GM12878 (cell line): ENCODE measurements around the gene NCKAP5. TPM values are rescaled to one million over a fixed set of nuclear protein-coding genes. Genes with fewer than 3 reads are reported as not detected.

ENCODE experiments used
- ATAC-seq: fragments of 200-7000 bp; cut with Tn5 transposase; 3 replicates; pipeline ENCODE4 v1.9.1; 2020; ENCODE audit warnings: mild to moderate bottlenecking, moderate library complexity
- BruUV-seq: library from RNA; stranded (reverse); fragments of 400-500 nt; replicated peaks from 2 replicates; lab custom pipeline; 2021; lab: Mats Ljungman, UMichigan
- CTCF ChIA-PET: fragments of 300-600 bp; sonication (Branson Sonifier 250); formaldehyde crosslinking; extraction: SDS; loops from one replicate; lab custom pipeline; 2021; ENCODE audit warnings: inconsistent platforms; lab: Yijun Ruan, JAX
- POLR2A ChIA-PET: fragments of 350-600 bp; formaldehyde crosslinking; extraction: SDS; loops from one replicate; lab custom pipeline; 2021; ENCODE audit warnings: inconsistent platforms; lab: Charles Lee
- RAD21 ChIA-PET: fragments of 300-600 bp; sonication (Branson Sonifier 250); formaldehyde crosslinking; loops from one replicate; lab custom pipeline; 2023; ENCODE audit warnings: antibody characterized with exemption; ENCODE audit not compliant: unreplicated experiment; lab: Charles Lee
- SMC1A ChIA-PET: fragments of 300-600 bp; sonication (Branson Sonifier 250); formaldehyde crosslinking; loops from one replicate; lab custom pipeline; 2023; ENCODE audit not compliant: unreplicated experiment, uncharacterized antibody; lab: Charles Lee
- DNase-seq: peaks from one replicate; pipeline ENCODE4 v3.0.0-alpha.2; 2011; ENCODE audit warnings: low read depth, low spot score
- FAIRE-seq: peaks from 3 replicates; lab custom pipeline; 2011; peaks lifted over from hg19 to GRCh38; lab: Jason Lieb, UNC
- H2AFZ ChIP-seq: 2 replicates; pipeline ENCODE4 v1.6.0; 2011; ENCODE audit warnings: low read depth, low read length, control low read depth; ENCODE audit not compliant: control insufficient read depth
- H3K27ac ChIP-seq: 2 replicates; pipeline ENCODE4 v1.5.1; 2011; ENCODE audit warnings: control low read depth; ENCODE audit not compliant: control insufficient read depth, insufficient read depth
- H3K27me3 ChIP-seq, 2 experiments: replicated peaks in 1 of 2; 2 replicates each; pipeline versions ENCODE4 v1.6.0 to v1.6.1; 2011; ENCODE audit warnings: low read length in 1 of 2; ENCODE audit not compliant: control insufficient read depth in 2 of 2, insufficient read depth in 2 of 2
- H3K36me3 ChIP-seq, 2 experiments: 2 replicates each; pipeline ENCODE4 v1.5.1; 2011; ENCODE audit warnings: low read length in 1 of 2; ENCODE audit not compliant: control insufficient read depth in 2 of 2, insufficient read depth in 2 of 2
- H3K4me1 ChIP-seq: 2 replicates; pipeline ENCODE4 v1.6.1; 2011; ENCODE audit warnings: mild to moderate bottlenecking, low read length, moderate library complexity, mixed read lengths; ENCODE audit not compliant: control insufficient read depth, insufficient read depth
- H3K4me2 ChIP-seq: 2 replicates; pipeline ENCODE4 v1.6.0; 2011; ENCODE audit warnings: control low read depth; ENCODE audit not compliant: control insufficient read depth, insufficient read depth
- H3K4me3 ChIP-seq: fragments of 200-600 bp; sonication (generic); 2 replicates; pipeline ENCODE4 v1.5.1; 2016
- H3K79me2 ChIP-seq: 2 replicates; pipeline ENCODE4 v1.6.0; 2011; ENCODE audit warnings: low read length; ENCODE audit not compliant: control insufficient read depth, insufficient read depth
- H3K9ac ChIP-seq: 2 replicates; pipeline ENCODE4 v1.8.0; 2011; ENCODE audit warnings: low read length, control low read depth, mixed read lengths; ENCODE audit not compliant: control insufficient read depth, insufficient read depth
- H3K9me3 ChIP-seq: replicated peaks from 3 replicates; pipeline ENCODE4 v1.5.1; 2011; ENCODE audit warnings: mild to moderate bottlenecking, low read length; ENCODE audit not compliant: control insufficient read depth, insufficient read depth
- H4K20me1 ChIP-seq: 2 replicates; pipeline ENCODE4 v1.6.0; 2011; ENCODE audit not compliant: control insufficient read depth, insufficient read depth
- CREM ChIP-seq: IDR thresholded peaks from 2 replicates; pipeline ENCODE4 v1.6.1; 2014; ENCODE audit warnings: antibody characterized with exemption, low read depth
- PBX3 ChIP-seq: IDR thresholded peaks from 2 replicates; pipeline ENCODE4 v1.6.1; 2011; ENCODE audit warnings: mild to moderate bottlenecking, low read depth, low read length, moderate library complexity; ENCODE audit not compliant: insufficient replicate concordance
- PRDM15 ChIP-seq: fragments of 450-650 bp; formaldehyde crosslinking; IDR thresholded peaks from 2 replicates; pipeline ENCODE4 v1.4.0; 2020; ENCODE audit warnings: mild to moderate bottlenecking, moderate library complexity
- SREBF2 ChIP-seq: IDR thresholded peaks from 2 replicates; pipeline ENCODE4 v1.6.1; 2012; ENCODE audit warnings: mild to moderate bottlenecking, low read length
- USF2 ChIP-seq: IDR thresholded peaks from 2 replicates; pipeline ENCODE4 v1.6.1; 2011; ENCODE audit warnings: low read depth, low read length, improper control_type of control experiment, borderline replicate concordance
- ZNF384 ChIP-seq: IDR thresholded peaks from 2 replicates; pipeline ENCODE4 v1.6.1; 2012; ENCODE audit warnings: low read depth, mild to moderate bottlenecking, low read length, improper control_type of control experiment, borderline replicate concordance
- whole genome bisulfite sequencing: methylation state at CpG from one replicate; pipeline ENCODE4 v1.1.6; 2016; ENCODE audit warnings: low lambda C conversion rate; ENCODE audit not compliant: insufficient replicate concordance, insufficient coverage; ENCODE audit errors: missing lambda C conversion rate; 5-methylcytosine and 5-hydroxymethylcytosine counted together
- in situ Hi-C: fragments of 300-500 bp; cut with MboI; formaldehyde crosslinking; loops from 9 replicates; pipeline ENCODE4 v1.14.3; 2018; ENCODE audit warnings: mixed read lengths
- intact Hi-C: fragments of 100-400 bp; cut with micrococcal nuclease; formaldehyde crosslinking; loops from one replicate; pipeline ENCODE4 v1.14.2; 2022; ENCODE audit not compliant: unreplicated experiment
- polyA plus RNA-seq, 11 experiments: library from polyadenylated mRNA; depleted of rRNA in 4 of 11; unstranded in 6 of 11; stranded (reverse) in 5 of 11; fragments of >200 nt; fragmentation: Nextera tagmentation in 4 of 11; fragmentation: Illumina TruSeq in 1 of 11; extraction: Ambion mirVana in 4 of 11; extraction: Trizol in 1 of 11; gene quantifications; 1 replicate in 1 of 11; 2 replicates in 10 of 11; pipeline versions ENCODE4 v1.2.1 to v1.2.3, GENCODE V29; 2011 to 2016; ENCODE audit warnings: inconsistent platforms in 2 of 11, missing spikeins in 2 of 11, low read depth in 1 of 11
- total RNA-seq, 4 experiments: library from RNA; depleted of rRNA in 3 of 4; stranded (reverse); fragments of >200 nt in 3 of 4; fragmentation: Illumina TruSeq in 1 of 4; extraction: Trizol in 1 of 4; gene quantifications; 2 replicates each; pipeline versions ENCODE4 v1.2.1 to v1.2.3, GENCODE V29; 2013 to 2021

NCKAP5 gene
- total and polyA plus RNA-seq, 10 of the 15 experiments (the other 5 are each of a cell fraction or from before 2014, with no cell fraction given), result 0.06 to 0.44 (median 0.16) TPM

- TF ChIP-seq PBX3 (no peak), USF2 (no peak), CREM (no peak), SREBF2 (no peak)
- TF ChIP-seq, all 136 proteins: peak for 0
Observed at GRCh38 chr2:133434959-133435668, 133.1 kb downstream of the NCKAP5 start (continued).

- Histone ChIP-seq H4K20me1 (no peaks in the 10 kb centered on the region), H3K4me3 (no peak overlapping the region), H3K27me3 (no peaks in the 10 kb centered on the region), H3K9ac (no peak overlapping the region), H3K4me2 (no peak overlapping the region), H3K79me2 (no peaks in the 10 kb centered on the region), H2AFZ (no peak overlapping the region), H3K4me1 (no peaks in the 10 kb centered on the region), H3K9me3 (no peaks in the 10 kb centered on the region), H3K27ac (no peak overlapping the region), H3K36me3 (no peaks in the 10 kb centered on the region)
- SMC1A ChIA-PET, result interaction anchor here (0.9 kb wide), 1 partner anchor 12 kb away, joined by 3 read pairs; no protein-coding TSS in a partner anchor
- in situ Hi-C loops (no loop called here), intact Hi-C loops (no loop called here)
- 9% methylated on average over 5 of the region's 5 CpGs for WGBS
- FAIRE-seq (no peak), ATAC-seq (no peak), DNase-seq (no peak)
- no TSS peak for BruUV-seq
- CTCF ChIA-PET, result interaction anchor here (0.6 to 1.7 kb wide), 2 partner anchors 13 to 214 kb away, joined by 3 to 4 read pairs; no protein-coding TSS in a partner anchor
- POLR2A ChIA-PET, result no interaction called here
- TF ChIP-seq ZNF384, result no peak
- TF ChIP-seq PRDM15 (CRISPR knock-in tag), result no peak
- RAD21 ChIA-PET, result no interaction called here
Observed at GRCh38 chr2:133433455-133434451, 134.5 kb downstream of the NCKAP5 start.
